BLaER1 treated with 17β-estradiol and CSF1 and Interleukin-3, amounts not matched to agents 10 nM and 100 nM (cell line): ENCODE results near the gene TMEM269.

Source experiments
- H3K27ac ChIP-seq, 11 experiments: shearing (Covaris generic); formaldehyde crosslinking; 2 replicates each; pipeline ENCODE4 v1.8.1; 2022
- H3K27me3 ChIP-seq, 11 experiments: shearing (Covaris generic); formaldehyde crosslinking; 2 replicates each; pipeline ENCODE4 v1.8.1; 2022
- H3K36me3 ChIP-seq, 11 experiments: shearing (Covaris generic); formaldehyde crosslinking; 2 replicates each; pipeline ENCODE4 v1.8.1; 2022
- H3K4me1 ChIP-seq, 10 experiments: shearing (Covaris generic); formaldehyde crosslinking; 2 replicates each; pipeline ENCODE4 v1.8.1; 2022
- H3K4me2 ChIP-seq, 11 experiments: shearing (Covaris generic); formaldehyde crosslinking; 2 replicates each; pipeline ENCODE4 v1.8.1; 2022
- H3K4me3 ChIP-seq, 10 experiments: shearing (Covaris generic); formaldehyde crosslinking; 2 replicates each; pipeline ENCODE4 v1.8.1; 2022
- H3K9ac ChIP-seq, 11 experiments: shearing (Covaris generic); formaldehyde crosslinking; 2 replicates each; pipeline ENCODE4 v1.8.1; 2022
- H3K9me3 ChIP-seq, 11 experiments: shearing (Covaris generic); formaldehyde crosslinking; replicated peaks in 1 of 11; 2 replicates each; pipeline ENCODE4 v1.8.1; 2022
- H4K20me1 ChIP-seq, 11 experiments: shearing (Covaris generic); formaldehyde crosslinking; 2 replicates each; pipeline ENCODE4 v1.8.1; 2022
- Cebpa-rat ChIP-seq, 11 experiments: shearing (Covaris generic); IDR thresholded peaks; 2 replicates each; pipeline ENCODE4 v1.8.1; 2022

TMEM269 gene

GRCh38 chr1:42847721-42848460 lies 63.1 kb downstream of the TMEM269 start:
- H3K36me3 ChIP-seq, result peaks cover 37 to 52% (median 42%) of the 10 kb centered on the region in 11 experiments
- H3K4me3 ChIP-seq, result peak overlapping the region; percentile 77 to 97 (median 87); a peak in 19 of 20 replicates
- peak overlapping the region; percentile 86 to 93 (median 90) for H3K4me2 ChIP-seq
- H3K9me3 ChIP-seq, result peaks cover 23 to 38% (median 28%) of the 10 kb centered on the region in 11 experiments
- H3K4me1 ChIP-seq, result peaks cover 14 to 28% (median 17%) of the 10 kb centered on the region in 10 experiments
- no peaks in the 10 kb centered on the region for H3K27me3 ChIP-seq
- no peak for TF ChIP-seq Cebpa-rat (IDR thresholded peaks at IDR 0.05)
- H4K20me1 ChIP-seq, result peaks cover 0 to under 1% (median 0%) of the 10 kb centered on the region in 11 experiments; a peak in 1 of 22 replicates
- peak overlapping the region in 8 of 11 experiments; percentile 83 to 93 (median 90); a peak in 15 of 22 replicates for H3K9ac ChIP-seq
- no peak overlapping the region; a peak in 1 of 22 replicates for H3K27ac ChIP-seq

GRCh38 chr1:42848823-42849537 lies 64.2 kb downstream of the TMEM269 start:
- H3K9me3 ChIP-seq, result peaks cover 23 to 41% (median 28%) of the 10 kb centered on the region in 11 experiments
- H3K4me3 ChIP-seq, result no peak overlapping the region
- peaks cover 35 to 51% (median 45%) of the 10 kb centered on the region in 11 experiments for H3K36me3 ChIP-seq
- H3K4me2 ChIP-seq, result peak overlapping the region in 3 of 11 experiments; percentile 86 to 92 (median 88); a peak in 2 of 22 replicates
- TF ChIP-seq Cebpa-rat (IDR thresholded peaks at IDR 0.05), result no peak
- H4K20me1 ChIP-seq, result peaks cover 0 to 6% (median 0%) of the 10 kb centered on the region in 11 experiments; a peak in 1 of 22 replicates
- no peak overlapping the region for H3K27ac ChIP-seq
- H3K27me3 ChIP-seq, result no peaks in the 10 kb centered on the region
- no peak overlapping the region for H3K9ac ChIP-seq
- H3K4me1 ChIP-seq, result peaks cover 14 to 28% (median 17%) of the 10 kb centered on the region in 10 experiments

DNA sequence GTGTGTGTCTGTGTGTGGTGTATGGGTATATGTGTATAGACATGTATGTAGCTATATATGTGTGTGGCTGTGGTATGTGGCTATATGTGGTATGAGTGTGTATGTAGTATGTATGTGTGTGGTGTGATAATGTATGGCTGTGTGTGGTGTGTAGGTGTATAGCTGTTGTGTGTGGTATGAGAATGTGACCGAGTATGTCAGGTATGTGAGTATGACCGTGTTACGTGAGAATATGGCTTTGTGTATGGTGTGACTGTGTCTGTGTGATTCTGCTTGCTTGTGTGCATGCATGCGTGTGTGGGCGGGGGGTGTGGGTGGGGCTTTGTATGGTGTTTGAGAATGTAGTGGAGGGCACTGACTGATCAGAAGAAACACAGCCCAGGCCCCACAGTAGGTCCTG lies 65.2 kb downstream of the TMEM269 start:
- no peak for TF ChIP-seq Cebpa-rat (IDR thresholded peaks at IDR 0.05)
- H3K4me2 ChIP-seq, result no peak overlapping the region
- no peak overlapping the region for H3K27ac ChIP-seq

More for the DNA sequence above, 65.2 kb downstream of the TMEM269 start:
- Histone ChIP-seq H3K36me3 (peaks cover 35 to 51% (median 45%) of the 10 kb centered on the region in 11 experiments), H3K27me3 (no peaks in the 10 kb centered on the region), H3K4me1 (peaks cover 14 to 28% (median 17%) of the 10 kb centered on the region in 10 experiments), H3K9ac (no peak overlapping the region), H3K4me3 (no peak overlapping the region), H4K20me1 (peaks cover 0 to 6% (median 0%) of the 10 kb centered on the region in 11 experiments; a peak in 1 of 22 replicates), H3K9me3 (peaks cover 23 to 41% (median 28%) of the 10 kb centered on the region in 11 experiments)
